Fibroblast of mammary gland (primary cell): Measurements from ENCODE around the gene ADAP2.
A peak's percentile ranks its signal among the peaks of the same experiment; 100 is the strongest.
"Not testable (repeated sequence)": the region's sequence is repeated elsewhere in the genome, so short reads cannot be mapped to it uniquely, and the experiment has no call there.

Source experiments
- DNase-seq: peaks from one replicate; pipeline ENCODE4 v3.0.0-alpha.2; 2010; ENCODE audit warnings: low read depth
- H3K4me3 ChIP-seq: 2 replicates; pipeline ENCODE4 v1.5.1; 2011; ENCODE audit warnings: low read depth, mild to moderate bottlenecking, low read length, moderate library complexity; ENCODE audit not compliant: control insufficient read depth
- CTCF ChIP-seq: conservative IDR thresholded peaks from 2 replicates; pipeline ENCODE4 v1.5.1; 2011; ENCODE audit warnings: low read depth, low read length, inconsistent platforms; ENCODE audit not compliant: control insufficient read depth, insufficient read depth

Gene ADAP2

DNA sequence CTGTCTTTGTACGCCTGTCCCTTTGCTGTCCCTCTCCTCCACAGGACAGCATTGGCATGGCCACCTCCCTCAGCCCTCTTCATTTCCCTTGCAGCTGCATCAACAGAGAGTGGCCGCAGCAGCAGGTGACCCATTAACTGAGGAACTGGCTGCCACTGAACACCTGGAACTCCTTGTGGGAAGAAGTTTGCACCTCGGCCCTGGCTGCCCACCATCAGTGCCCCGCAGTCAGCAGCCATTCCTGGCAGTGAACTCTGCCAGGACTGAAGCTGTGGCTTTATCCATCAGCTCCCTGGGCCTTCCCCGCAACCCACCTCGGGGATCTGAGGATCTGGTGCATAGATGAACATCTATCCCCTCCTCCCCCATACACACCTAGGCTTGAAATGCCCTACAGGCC lies 36.0 kb downstream of the ADAP2 start:
- H3K4me3 ChIP-seq: no peak overlapping the region
- TF ChIP-seq CTCF: no peak
- DNase-seq: no peak

DNA sequence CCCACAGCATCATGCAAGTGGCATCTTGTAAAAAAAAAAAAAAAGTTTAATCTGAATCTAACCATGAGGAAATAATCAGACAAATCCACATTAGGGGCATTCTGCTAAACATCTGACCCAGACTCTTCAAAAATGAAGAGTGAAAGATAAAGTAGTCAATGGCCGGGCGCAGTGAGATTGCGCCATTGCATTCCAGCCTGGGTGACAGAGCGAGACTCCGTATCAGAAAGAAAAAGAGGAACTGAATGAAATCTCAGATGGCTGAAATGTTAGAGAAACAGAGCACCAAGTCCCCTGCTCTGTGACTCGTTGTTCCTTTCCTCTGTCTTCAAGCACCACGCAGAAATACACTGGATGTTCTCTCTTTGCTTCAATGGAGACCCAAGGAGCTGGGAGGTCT lies 36.4 kb downstream of the ADAP2 start:
- TF ChIP-seq CTCF: no peak
- no peak overlapping the region for H3K4me3 ChIP-seq
- no peak for DNase-seq

GRCh38 chr17:30961209-30962188 lies 39.8 kb downstream of the ADAP2 start:
- TF ChIP-seq CTCF: no peak
- H3K4me3 ChIP-seq: no peak overlapping the region
- peak; percentile 20 for DNase-seq

DNA sequence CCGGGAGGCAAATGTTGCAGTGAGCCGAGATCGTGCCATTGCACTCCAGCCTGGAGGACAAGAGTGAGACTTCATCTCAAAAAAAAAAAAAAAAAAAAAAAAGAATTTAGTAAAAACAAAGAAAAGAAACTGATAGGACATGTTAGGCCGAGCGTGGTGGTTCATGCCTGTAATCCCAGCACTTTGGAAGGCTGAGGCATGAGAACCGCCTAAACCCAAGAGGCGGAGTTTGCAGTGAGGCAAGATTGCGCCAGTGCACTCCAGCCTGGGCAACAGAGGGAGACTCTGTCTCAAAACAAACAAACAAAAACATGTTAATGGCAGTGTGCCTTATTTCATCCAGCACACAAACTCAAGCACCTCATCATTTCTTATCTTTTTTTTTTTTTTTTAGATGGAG lies 42.6 kb downstream of the ADAP2 start:
- DNase-seq: not testable (repeated sequence)

DNA sequence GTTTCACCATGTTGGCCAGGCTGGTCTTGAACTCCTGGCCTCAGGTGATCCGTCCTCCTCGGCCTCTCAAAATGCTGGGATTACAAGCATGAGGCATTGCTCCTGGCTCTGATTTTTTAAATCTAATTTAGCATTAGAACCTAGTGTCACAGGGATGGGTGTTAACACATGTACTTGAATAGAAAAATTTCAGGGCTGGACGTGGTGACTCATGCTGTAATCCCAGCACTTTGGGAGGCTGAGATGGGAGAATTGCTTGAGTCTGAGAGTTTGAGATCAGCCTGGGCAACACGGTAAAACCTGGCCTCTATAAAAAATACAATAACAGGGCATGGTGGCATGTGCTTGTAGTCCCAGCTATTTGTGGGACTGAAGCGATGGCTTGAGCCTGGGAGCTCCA lies 43.1 kb downstream of the ADAP2 start:
- DNase-seq: peak; percentile 25
- no peak for TF ChIP-seq CTCF
- no peak overlapping the region for H3K4me3 ChIP-seq

More for the DNA sequence above, 42.6 kb downstream of the ADAP2 start:
- not testable (repeated sequence) for H3K4me3 ChIP-seq

DNA sequence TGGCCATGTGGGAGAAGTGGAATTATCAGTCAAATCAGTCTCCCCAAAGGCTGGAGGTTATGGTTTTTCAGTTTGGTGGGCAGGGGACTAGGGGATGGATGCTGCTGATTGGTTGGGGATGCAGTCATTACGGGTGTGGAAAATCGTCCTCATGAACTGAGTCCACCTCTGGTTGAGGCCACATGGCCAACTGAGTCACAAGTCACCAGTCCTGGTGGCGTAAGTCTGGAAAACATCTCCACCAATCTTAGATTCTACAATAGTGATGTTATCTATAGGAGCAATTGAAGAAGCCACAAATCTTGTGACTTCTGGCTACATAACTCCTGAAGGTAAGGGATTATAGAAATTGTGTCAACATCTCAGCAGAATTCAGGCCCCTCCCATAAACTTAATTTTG lies 43.9 kb downstream of the ADAP2 start:
- no peak overlapping the region for H3K4me3 ChIP-seq
- TF ChIP-seq CTCF: no peak
- DNase-seq: no peak

GRCh38 chr17:30967911-30968310 lies 46.2 kb downstream of the ADAP2 start:
- not testable (repeated sequence) for H3K4me3 ChIP-seq, DNase-seq
